Measurements from ENCODE around the gene SIGLEC15.

SIGLEC15 gene

GRCh38 chr18:45863469-45863868 lies 38.0 kb downstream of the SIGLEC15 start:
- DNase-seq (ENCODE audit: low read depth, low spot score) = no peak
- no peak overlapping the region for H3K4me3 ChIP-seq (ENCODE audit: low read length)

DNA sequence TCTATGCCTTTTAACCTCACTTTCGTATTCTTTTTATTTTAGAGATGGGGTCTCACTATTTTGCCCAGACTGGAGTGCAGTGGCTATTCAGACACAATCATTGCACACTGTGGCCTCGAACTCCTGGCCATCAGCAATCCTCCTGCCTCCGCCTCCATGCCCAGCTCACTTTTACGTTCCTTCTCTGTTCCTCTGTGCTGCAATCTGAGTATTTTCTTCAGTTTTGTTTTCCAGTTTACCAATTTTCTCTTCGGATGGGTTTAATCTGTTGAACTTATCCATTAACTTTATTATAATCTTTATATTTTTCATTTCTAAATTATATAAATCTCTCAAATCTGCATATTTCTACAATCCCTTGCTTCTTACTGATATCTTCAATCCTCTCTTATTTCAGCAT lies 38.6 kb downstream of the SIGLEC15 start:
- H3K4me3 ChIP-seq (ENCODE audit: low read length) = no peak overlapping the region
- DNase-seq (ENCODE audit: low read depth, low spot score) = no peak

GRCh38 chr18:45865466-45865865 lies 40.0 kb downstream of the SIGLEC15 start:
- H3K4me3 ChIP-seq (ENCODE audit: low read length) = no peak overlapping the region
- no peak for DNase-seq (ENCODE audit: low read depth, low spot score)

DNA sequence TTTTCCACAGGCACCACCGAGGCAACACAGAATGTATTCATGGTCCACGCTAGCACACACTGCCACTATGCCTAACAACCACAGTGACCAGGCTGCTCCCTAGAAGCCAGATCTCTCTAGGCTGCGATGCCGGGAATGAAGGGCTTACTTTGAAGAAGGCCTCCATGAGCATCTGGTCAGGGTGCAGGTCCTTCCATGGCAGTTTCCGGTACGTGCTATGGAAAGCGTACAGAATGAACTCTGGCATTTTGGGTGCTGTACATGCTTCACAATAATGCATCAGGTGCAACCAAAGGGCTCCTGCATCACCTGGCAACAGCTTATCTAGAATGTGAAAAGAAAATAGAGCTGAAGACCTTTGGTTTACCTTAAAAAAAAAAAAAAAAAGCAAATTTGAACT lies 44.9 kb downstream of the SIGLEC15 start:
- DNase-seq (ENCODE audit: low read depth, low spot score) = no peak
- no peak overlapping the region for H3K4me3 ChIP-seq (ENCODE audit: low read length)

GRCh38 chr18:45871431-45872084 lies 46.1 kb downstream of the SIGLEC15 start:
- H3K4me3 ChIP-seq (ENCODE audit: low read length) = no peak overlapping the region
- no peak for DNase-seq (ENCODE audit: low read depth, low spot score)

DNA sequence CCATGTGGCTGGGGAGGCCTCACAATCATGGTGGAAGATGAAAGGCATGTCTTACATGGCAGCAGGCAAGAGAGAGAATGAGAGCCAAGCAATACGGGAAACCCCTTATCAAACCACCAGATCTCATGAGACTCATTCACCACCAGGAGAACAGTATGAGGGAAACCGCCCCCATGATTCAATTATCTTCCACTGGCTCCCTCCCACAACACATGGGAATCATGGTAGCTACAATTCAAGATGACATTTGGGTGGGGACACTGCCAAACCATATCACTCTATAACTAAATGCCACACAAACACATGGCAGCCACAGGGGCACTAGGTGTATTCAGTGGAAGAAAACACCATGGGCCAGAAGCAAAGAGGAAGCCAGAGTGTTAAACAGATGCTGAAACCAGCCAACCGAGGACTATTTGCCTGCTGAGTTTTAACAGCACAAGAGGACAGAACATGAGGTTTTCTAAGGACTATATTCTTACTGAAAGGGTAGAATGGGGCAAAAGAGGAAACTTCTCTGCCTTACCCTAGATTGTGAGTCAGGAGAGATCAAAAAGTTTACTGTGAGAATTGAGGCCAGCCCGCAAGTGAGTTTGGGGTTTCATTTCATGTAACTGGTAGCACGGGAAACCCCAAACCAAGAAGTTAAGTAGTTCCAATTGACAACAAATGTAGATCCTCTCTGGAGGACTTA lies 49.2 kb downstream of the SIGLEC15 start:
- DNase-seq (ENCODE audit: low read depth, low spot score) = peak; percentile 83
- no peak overlapping the region for H3K4me3 ChIP-seq (ENCODE audit: low read length)

DNA sequence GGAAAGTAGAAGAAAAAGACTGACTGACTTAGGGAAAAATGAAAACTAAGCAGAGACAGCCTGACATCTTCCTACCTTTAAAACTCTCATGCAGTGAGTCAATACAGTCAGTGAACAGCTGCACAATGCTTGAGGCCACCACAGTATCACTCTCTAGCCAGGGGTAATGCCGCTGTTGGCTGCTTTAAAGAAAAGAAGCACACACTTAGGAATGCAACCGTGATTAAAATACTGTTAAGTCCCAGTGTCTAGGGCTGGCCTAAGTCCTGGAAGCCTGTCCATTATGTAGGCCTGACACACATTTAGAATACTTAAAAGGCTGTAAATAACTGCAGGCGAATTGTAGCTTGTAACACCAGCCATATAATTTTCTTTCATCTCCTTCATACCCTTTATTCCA lies 50.7 kb downstream of the SIGLEC15 start:
- no peak overlapping the region for H3K4me3 ChIP-seq (ENCODE audit: low read length)
- DNase-seq (ENCODE audit: low read depth, low spot score) = no peak

GRCh38 chr18:45877403-45877802 lies 51.9 kb downstream of the SIGLEC15 start:
- DNase-seq (ENCODE audit: low read depth, low spot score) = no peak

DNA sequence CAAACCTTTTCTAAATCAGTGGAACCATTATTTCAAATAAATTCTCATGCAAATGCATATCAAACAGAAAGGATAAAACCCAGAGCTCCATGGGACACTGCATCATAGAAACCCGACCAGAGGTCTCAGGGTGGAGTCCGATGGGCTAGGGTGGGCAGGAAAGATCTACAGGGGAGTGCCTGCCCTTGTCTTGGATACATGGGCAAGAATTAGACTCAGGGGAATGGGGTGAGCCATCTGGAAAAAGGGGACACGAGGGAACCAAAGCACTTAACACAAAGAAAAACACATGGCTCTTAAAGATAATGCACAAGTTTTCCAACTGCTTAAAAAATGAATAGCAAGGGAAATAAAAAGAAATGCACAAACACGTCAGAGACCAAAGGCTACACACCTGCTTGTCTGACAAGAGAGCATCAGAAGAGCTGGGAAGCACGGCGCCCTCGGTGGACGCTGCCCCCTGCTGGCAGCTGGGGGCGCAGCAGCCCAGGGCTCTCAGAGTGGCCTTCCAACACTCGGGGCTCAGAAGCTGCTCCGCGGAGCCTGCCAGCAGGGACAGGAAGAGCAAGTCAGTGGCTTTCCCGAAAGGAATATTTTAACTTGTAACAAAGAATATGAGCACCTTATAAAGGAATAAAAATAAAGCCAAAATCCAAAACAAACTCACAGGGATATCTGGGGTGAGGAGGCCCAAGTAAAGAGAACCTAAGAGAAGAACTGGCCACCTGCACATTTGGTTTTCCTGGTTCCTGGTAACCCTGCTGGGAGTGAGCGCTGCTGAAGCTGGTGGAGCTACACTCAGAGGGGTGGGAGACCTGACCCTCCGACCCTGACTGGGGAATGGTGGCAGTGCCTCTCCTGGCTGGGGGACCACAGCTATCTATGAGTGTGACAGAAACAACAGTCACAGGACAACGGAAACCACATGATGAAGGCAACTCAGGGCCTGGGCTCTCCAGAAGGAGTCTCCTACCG lies 54.5 kb downstream of the SIGLEC15 start:
- DNase-seq (ENCODE audit: low read depth, low spot score) = peak; percentile 49
- no peak overlapping the region for H3K4me3 ChIP-seq (ENCODE audit: low read length)

More at GRCh38 chr18:45877403-45877802, 51.9 kb downstream of the SIGLEC15 start:
- no peak overlapping the region for H3K4me3 ChIP-seq (ENCODE audit: low read length)

GRCh38 chr18:45880876-45881558 lies 55.5 kb downstream of the SIGLEC15 start:
- no peak overlapping the region for H3K4me3 ChIP-seq (ENCODE audit: low read length)

GRCh38 chr18:45887585-45887984 lies 62.1 kb downstream of the SIGLEC15 start:
- H3K4me3 ChIP-seq (ENCODE audit: low read length) = no peak overlapping the region
- no peak for DNase-seq (ENCODE audit: low read depth, low spot score)

More at GRCh38 chr18:45880876-45881558, 55.5 kb downstream of the SIGLEC15 start:
- no peak for DNase-seq (ENCODE audit: low read depth, low spot score)

DNA sequence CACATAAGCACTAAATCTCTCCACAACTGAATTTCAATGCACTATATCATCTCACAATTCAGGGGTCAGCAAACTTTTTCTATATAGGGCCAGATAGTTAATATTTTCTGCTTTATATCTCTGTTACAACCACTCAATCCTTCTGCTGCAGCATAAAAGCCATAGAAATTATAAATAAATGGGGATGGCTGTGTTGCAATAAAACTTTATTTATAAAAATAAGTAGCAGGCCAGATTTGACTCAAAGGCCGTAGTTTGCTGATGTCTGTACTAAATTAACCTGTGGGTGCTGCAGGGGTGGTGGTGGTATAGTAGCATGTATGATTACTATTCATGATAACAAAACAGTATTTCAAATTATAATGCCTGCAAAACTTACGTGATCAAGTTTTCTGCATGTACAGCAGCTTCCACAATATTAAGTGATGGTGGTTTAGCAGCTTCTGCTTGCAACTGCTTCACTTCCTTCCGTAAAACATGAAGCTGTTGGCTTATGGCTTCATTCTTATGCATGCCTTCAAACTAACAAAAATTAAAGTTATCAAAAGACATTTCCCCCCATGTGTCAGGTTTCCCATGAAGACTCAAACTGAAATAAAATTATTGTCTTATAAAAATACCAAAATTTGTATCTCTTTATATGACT lies 64.1 kb downstream of the SIGLEC15 start:
- H3K4me3 ChIP-seq (ENCODE audit: low read length) = no peak overlapping the region
- no peak for DNase-seq (ENCODE audit: low read depth, low spot score)

- H3K4me3 ChIP-seq (ENCODE audit: low read length) = no peak overlapping the region
- no peak for DNase-seq (ENCODE audit: low read depth, low spot score)
These were observed 65.1 kb downstream of the SIGLEC15 start for GRCh38 chr18:45890606-45891005.

GRCh38 chr18:45891806-45892205 lies 66.3 kb downstream of the SIGLEC15 start:
- DNase-seq (ENCODE audit: low read depth, low spot score) = no peak
- H3K4me3 ChIP-seq (ENCODE audit: low read length) = no peak overlapping the region

All from Jurkat, Clone E6-1 (cell line).